ENCODE measurements around the gene SEMA5A.

The SEMA5A gene

DNA sequence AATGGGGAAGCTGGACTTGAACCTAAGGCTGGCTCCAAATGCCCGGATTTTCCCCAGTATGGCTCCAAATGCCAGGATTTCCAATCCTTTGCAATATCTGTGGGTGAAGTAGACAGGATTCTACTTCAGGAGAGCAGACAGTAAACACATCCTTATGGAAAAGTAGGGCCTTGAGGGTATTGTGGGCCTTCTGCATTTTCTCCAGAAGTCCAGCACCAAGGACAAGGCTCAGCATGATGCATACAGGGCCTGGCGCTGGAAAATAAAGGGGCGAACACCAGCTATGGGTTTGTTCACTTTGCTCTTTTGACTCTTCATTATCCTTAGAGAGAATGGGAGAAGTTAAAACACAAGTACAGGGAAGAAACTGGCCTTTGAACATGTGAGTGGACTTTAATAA is 347.5 kb downstream of the SEMA5A start:
- no peaks in the 10 kb centered on the region for H3K27me3 ChIP-seq (ENCODE audit: insufficient read depth, low read length, poor library complexity)
- peaks cover 1% of the 10 kb centered on the region for H3K36me3 ChIP-seq (ENCODE audit: control insufficient read depth, insufficient read depth, low read length)
- no peak overlapping the region for H3K4me2 ChIP-seq (ENCODE audit: low read length)
- no peak overlapping the region for H3K4me3 ChIP-seq (ENCODE audit: low read length)
- no CpG with 5 or more reads among the region's 3 CpGs for WGBS (ENCODE audit: extremely low coverage, insufficient coverage, low lambda C conversion rate)
- no peak overlapping the region for H2BK5ac ChIP-seq (ENCODE audit: low read length)
- no peak overlapping the region for H4K5ac ChIP-seq (ENCODE audit: low read length)
- peak; percentile 21 for DNase-seq
- H3K27ac ChIP-seq (ENCODE audit: low read depth, low read length), result no peak overlapping the region
- H3K4me1 ChIP-seq (ENCODE audit: control insufficient read depth, low read depth, low read length), result peaks cover 3% of the 10 kb centered on the region
- no peak overlapping the region for H3K9ac ChIP-seq (ENCODE audit: low read length)
- H2BK15ac ChIP-seq (replicated peaks; ENCODE audit: low read depth), result no peak overlapping the region
- no peak overlapping the region for H2AK5ac ChIP-seq (ENCODE audit: low read length)
- H3K79me2 ChIP-seq (ENCODE audit: control insufficient read depth, insufficient read depth, low read length), result no peaks in the 10 kb centered on the region
- H2BK120ac ChIP-seq (ENCODE audit: low read depth, low read length), result no peak overlapping the region
- H4K8ac ChIP-seq (ENCODE audit: low read depth, low read length), result no peak overlapping the region
- no peak overlapping the region for H3K18ac ChIP-seq (ENCODE audit: low read length)
- no peak overlapping the region for H3K23ac ChIP-seq (ENCODE audit: low read length)
- H3K79me1 ChIP-seq (ENCODE audit: low read length), result no peaks in the 10 kb centered on the region
- H3K56ac ChIP-seq (ENCODE audit: low read length), result no peak overlapping the region
- no peak overlapping the region for H3K4ac ChIP-seq (ENCODE audit: low read depth, low read length)

DNA sequence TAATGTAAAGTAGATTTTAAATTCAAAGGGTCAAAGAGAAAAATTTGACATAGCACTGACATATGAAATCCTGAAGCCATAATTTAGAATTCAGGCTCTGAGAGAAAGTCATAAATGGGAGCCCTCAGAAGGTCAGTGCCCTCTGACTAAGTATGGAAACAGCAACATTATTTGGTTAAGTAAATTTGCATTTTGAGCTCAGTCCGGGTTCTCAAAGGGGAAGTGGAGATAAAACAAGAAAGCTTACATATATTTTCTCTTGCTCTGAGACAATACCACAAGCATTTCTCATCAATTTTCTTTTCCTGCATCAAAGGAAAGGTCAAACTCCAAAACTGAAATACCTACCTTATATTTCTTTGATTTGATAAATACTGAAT is 348.0 kb downstream of the SEMA5A start:
- H3K23ac ChIP-seq (ENCODE audit: low read length), result no peak overlapping the region
- no peak overlapping the region for H3K9ac ChIP-seq (ENCODE audit: low read length)
- no peak for DNase-seq
- H3K4me2 ChIP-seq (ENCODE audit: low read length), result no peak overlapping the region
- no CpG with 5 or more reads among the region's 1 CpG for WGBS (ENCODE audit: extremely low coverage, insufficient coverage, low lambda C conversion rate)
- H2BK120ac ChIP-seq (ENCODE audit: low read depth, low read length), result no peak overlapping the region
- no peaks in the 10 kb centered on the region for H3K79me2 ChIP-seq (ENCODE audit: control insufficient read depth, insufficient read depth, low read length)
- no peak overlapping the region for H4K5ac ChIP-seq (ENCODE audit: low read length)
- H3K36me3 ChIP-seq (ENCODE audit: control insufficient read depth, insufficient read depth, low read length), result peaks cover 1% of the 10 kb centered on the region
- H3K56ac ChIP-seq (ENCODE audit: low read length), result no peak overlapping the region
- H3K4me1 ChIP-seq (ENCODE audit: control insufficient read depth, low read depth, low read length), result peaks cover 3% of the 10 kb centered on the region
- H2BK15ac ChIP-seq (replicated peaks; ENCODE audit: low read depth), result no peak overlapping the region
- H2AK5ac ChIP-seq (ENCODE audit: low read length), result no peak overlapping the region
- H4K8ac ChIP-seq (ENCODE audit: low read depth, low read length), result no peak overlapping the region
- H3K27me3 ChIP-seq (ENCODE audit: insufficient read depth, low read length, poor library complexity), result no peaks in the 10 kb centered on the region
- no peak overlapping the region for H3K27ac ChIP-seq (ENCODE audit: low read depth, low read length)
- no peak overlapping the region for H2BK5ac ChIP-seq (ENCODE audit: low read length)
- no peaks in the 10 kb centered on the region for H3K79me1 ChIP-seq (ENCODE audit: low read length)
- no peak overlapping the region for H3K4ac ChIP-seq (ENCODE audit: low read depth, low read length)
- H3K4me3 ChIP-seq (ENCODE audit: low read length), result no peak overlapping the region
- no peak overlapping the region for H3K18ac ChIP-seq (ENCODE audit: low read length)

DNA sequence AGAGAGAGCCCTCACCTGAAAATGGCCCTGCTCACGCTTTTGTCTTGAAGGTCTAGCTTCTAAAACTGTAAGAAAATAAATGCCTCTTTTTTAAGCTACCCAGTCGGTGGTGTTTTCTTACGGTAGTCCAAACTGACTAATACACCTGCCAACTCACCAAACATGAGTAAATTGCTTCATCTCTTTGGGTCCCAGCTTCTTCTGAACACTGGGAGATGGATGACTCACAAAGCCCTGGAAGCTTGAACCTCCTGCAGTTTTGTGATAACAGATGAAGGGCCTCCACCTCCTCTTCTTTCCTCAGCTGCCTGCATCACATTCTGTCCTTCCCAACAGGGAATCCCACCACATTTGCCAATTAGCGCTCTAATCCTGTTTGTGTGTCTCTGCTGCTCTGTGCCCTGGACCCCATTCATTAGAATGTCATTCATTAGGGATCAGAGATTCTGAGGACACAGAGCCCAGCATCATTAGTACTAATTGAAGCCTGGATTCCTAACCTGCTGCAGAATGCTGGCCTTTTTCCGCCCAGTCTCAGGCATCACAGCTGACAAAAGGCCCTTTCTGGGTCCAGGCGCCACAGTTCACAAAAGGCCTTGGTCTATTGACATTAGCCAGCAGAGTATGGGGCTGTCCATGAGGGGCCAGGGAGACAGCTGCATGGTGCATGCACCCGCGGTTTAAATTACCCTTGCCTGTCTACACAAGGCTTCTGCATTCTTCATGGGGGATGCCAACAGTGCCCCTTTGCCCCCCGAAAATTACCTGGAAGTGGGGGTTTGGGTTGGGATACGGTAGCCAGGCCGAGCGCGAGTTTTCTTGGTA is 349.3 kb downstream of the SEMA5A start:
- Histone ChIP-seq H3K27ac (ENCODE audit: low read depth, low read length) (peak overlapping the region; percentile 86), H3K56ac (ENCODE audit: low read length) (no peak overlapping the region), H3K23ac (ENCODE audit: low read length) (no peak overlapping the region), H4K8ac (ENCODE audit: low read depth, low read length) (no peak overlapping the region), H3K4me3 (ENCODE audit: low read length) (no peak overlapping the region), H3K79me2 (ENCODE audit: control insufficient read depth, insufficient read depth, low read length) (no peaks in the 10 kb centered on the region), H3K18ac (ENCODE audit: low read length) (no peak overlapping the region), H3K27me3 (ENCODE audit: insufficient read depth, low read length, poor library complexity) (no peaks in the 10 kb centered on the region), H4K5ac (ENCODE audit: low read length) (no peak overlapping the region), H2BK5ac (ENCODE audit: low read length) (no peak overlapping the region), H2BK15ac (replicated peaks; ENCODE audit: low read depth) (no peak overlapping the region), H3K36me3 (ENCODE audit: control insufficient read depth, insufficient read depth, low read length) (peaks cover 1% of the 10 kb centered on the region), H3K4ac (ENCODE audit: low read depth, low read length) (no peak overlapping the region), H3K4me1 (ENCODE audit: control insufficient read depth, low read depth, low read length) (peaks cover 3% of the 10 kb centered on the region), H2BK120ac (ENCODE audit: low read depth, low read length) (no peak overlapping the region), H2AK5ac (ENCODE audit: low read length) (no peak overlapping the region), H3K9ac (ENCODE audit: low read length) (no peak overlapping the region), H3K4me2 (ENCODE audit: low read length) (no peak overlapping the region), H3K79me1 (ENCODE audit: low read length) (no peaks in the 10 kb centered on the region)
- peak; percentile 75 for DNase-seq
- WGBS (ENCODE audit: extremely low coverage, insufficient coverage, low lambda C conversion rate), result no CpG with 5 or more reads among the region's 13 CpGs

DNA sequence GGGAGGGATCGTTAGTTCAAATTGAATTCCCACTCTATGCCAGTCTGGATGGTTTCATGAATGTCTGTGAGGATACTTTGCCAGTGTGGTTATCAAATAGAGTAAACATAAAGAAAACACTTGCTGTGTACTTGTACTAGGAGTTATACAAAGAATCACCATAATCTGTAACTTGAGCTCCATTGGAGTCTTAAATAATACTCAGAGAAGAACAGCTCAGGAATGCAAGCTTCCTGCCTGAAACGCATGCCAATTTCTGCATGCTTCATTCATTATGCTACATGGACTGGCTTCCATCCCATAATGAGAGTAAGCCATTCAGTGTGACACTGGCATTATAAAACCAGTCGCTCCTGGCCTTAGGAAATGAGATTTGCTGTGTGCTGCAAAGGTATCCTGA is 351.4 kb downstream of the SEMA5A start:
- Histone ChIP-seq H3K4me2 (ENCODE audit: low read length) (no peak overlapping the region), H3K79me2 (ENCODE audit: control insufficient read depth, insufficient read depth, low read length) (no peaks in the 10 kb centered on the region), H3K36me3 (ENCODE audit: control insufficient read depth, insufficient read depth, low read length) (peaks cover 1% of the 10 kb centered on the region), H3K23ac (ENCODE audit: low read length) (no peak overlapping the region), H2AK5ac (ENCODE audit: low read length) (no peak overlapping the region), H3K27ac (ENCODE audit: low read depth, low read length) (no peak overlapping the region), H4K8ac (ENCODE audit: low read depth, low read length) (no peak overlapping the region), H3K4me1 (ENCODE audit: control insufficient read depth, low read depth, low read length) (peaks cover 3% of the 10 kb centered on the region), H3K9ac (ENCODE audit: low read length) (no peak overlapping the region), H2BK5ac (ENCODE audit: low read length) (no peak overlapping the region), H3K79me1 (ENCODE audit: low read length) (no peaks in the 10 kb centered on the region), H3K27me3 (ENCODE audit: insufficient read depth, low read length, poor library complexity) (no peaks in the 10 kb centered on the region), H3K18ac (ENCODE audit: low read length) (no peak overlapping the region), H2BK120ac (ENCODE audit: low read depth, low read length) (no peak overlapping the region), H3K4me3 (ENCODE audit: low read length) (no peak overlapping the region), H3K56ac (ENCODE audit: low read length) (no peak overlapping the region), H2BK15ac (replicated peaks; ENCODE audit: low read depth) (no peak overlapping the region), H4K5ac (ENCODE audit: low read length) (no peak overlapping the region), H3K4ac (ENCODE audit: low read depth, low read length) (no peak overlapping the region)
- no peak for DNase-seq
- WGBS (ENCODE audit: extremely low coverage, insufficient coverage, low lambda C conversion rate), result no CpG with 5 or more reads among the region's 3 CpGs

DNA sequence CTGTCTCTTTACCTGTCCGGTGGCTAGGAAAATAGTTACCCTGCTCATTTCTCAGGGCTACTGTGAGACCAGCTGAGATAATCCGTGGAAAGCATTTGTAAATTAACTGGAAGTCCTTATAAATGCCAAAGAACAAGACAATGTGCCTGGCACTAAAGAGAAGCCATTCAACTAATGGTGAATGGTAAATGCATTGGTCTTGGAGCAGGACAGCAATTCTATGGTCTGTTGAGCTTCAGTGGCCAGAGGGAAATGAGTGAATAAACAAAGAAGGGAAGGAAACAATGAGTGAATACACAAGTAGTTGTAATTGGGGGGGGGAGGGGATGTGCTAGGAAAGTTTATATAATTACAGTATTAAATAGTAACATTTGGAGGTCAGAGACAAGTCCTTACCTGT is 353.6 kb downstream of the SEMA5A start:
- WGBS (ENCODE audit: extremely low coverage, insufficient coverage, low lambda C conversion rate), result no CpG with 5 or more reads among the region's 2 CpGs
- no peak for DNase-seq
- Histone ChIP-seq H3K9ac (ENCODE audit: low read length) (no peak overlapping the region), H3K79me1 (ENCODE audit: low read length) (no peaks in the 10 kb centered on the region), H3K27ac (ENCODE audit: low read depth, low read length) (no peak overlapping the region), H3K4me2 (ENCODE audit: low read length) (no peak overlapping the region), H2AK5ac (ENCODE audit: low read length) (no peak overlapping the region), H3K4ac (ENCODE audit: low read depth, low read length) (no peak overlapping the region), H3K23ac (ENCODE audit: low read length) (no peak overlapping the region), H3K4me3 (ENCODE audit: low read length) (no peak overlapping the region), H3K79me2 (ENCODE audit: control insufficient read depth, insufficient read depth, low read length) (no peaks in the 10 kb centered on the region), H4K8ac (ENCODE audit: low read depth, low read length) (no peak overlapping the region), H2BK15ac (replicated peaks; ENCODE audit: low read depth) (no peak overlapping the region), H3K18ac (ENCODE audit: low read length) (no peak overlapping the region), H4K5ac (ENCODE audit: low read length) (no peak overlapping the region), H3K27me3 (ENCODE audit: insufficient read depth, low read length, poor library complexity) (no peaks in the 10 kb centered on the region), H3K4me1 (ENCODE audit: control insufficient read depth, low read depth, low read length) (peaks cover 3% of the 10 kb centered on the region), H2BK5ac (ENCODE audit: low read length) (no peak overlapping the region), H2BK120ac (ENCODE audit: low read depth, low read length) (no peak overlapping the region), H3K56ac (ENCODE audit: low read length) (no peak overlapping the region), H3K36me3 (ENCODE audit: control insufficient read depth, insufficient read depth, low read length) (peaks cover 1% of the 10 kb centered on the region)

DNA sequence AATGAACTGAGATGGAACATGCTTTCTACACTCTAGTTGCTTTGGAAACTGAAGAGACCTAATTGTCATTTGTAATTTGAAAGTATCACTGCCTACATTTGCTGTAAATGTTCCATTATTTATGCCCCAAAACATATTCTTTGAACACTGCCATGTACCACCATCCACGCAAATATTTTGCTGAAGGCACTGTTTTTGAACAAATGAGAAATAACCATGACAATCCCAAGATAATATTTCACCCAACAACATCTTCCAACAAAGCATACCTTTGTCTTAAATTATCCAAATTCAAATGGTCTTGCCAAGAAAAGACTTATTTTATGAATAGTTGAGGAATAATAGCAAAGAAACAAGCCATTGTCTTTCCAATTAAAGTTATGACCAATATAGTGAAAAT is 356.2 kb downstream of the SEMA5A start:
- Histone ChIP-seq H4K8ac (ENCODE audit: low read depth, low read length) (no peak overlapping the region), H3K23ac (ENCODE audit: low read length) (no peak overlapping the region), H2AK5ac (ENCODE audit: low read length) (no peak overlapping the region), H2BK120ac (ENCODE audit: low read depth, low read length) (no peak overlapping the region), H3K4me1 (ENCODE audit: control insufficient read depth, low read depth, low read length) (no peaks in the 10 kb centered on the region), H3K79me1 (ENCODE audit: low read length) (no peaks in the 10 kb centered on the region), H3K27ac (ENCODE audit: low read depth, low read length) (no peak overlapping the region), H3K79me2 (ENCODE audit: control insufficient read depth, insufficient read depth, low read length) (no peaks in the 10 kb centered on the region), H3K56ac (ENCODE audit: low read length) (no peak overlapping the region), H4K5ac (ENCODE audit: low read length) (no peak overlapping the region), H3K18ac (ENCODE audit: low read length) (no peak overlapping the region), H2BK5ac (ENCODE audit: low read length) (no peak overlapping the region), H3K36me3 (ENCODE audit: control insufficient read depth, insufficient read depth, low read length) (peaks cover 1% of the 10 kb centered on the region), H3K4me3 (ENCODE audit: low read length) (no peak overlapping the region), H2BK15ac (replicated peaks; ENCODE audit: low read depth) (no peak overlapping the region), H3K9ac (ENCODE audit: low read length) (no peak overlapping the region), H3K4ac (ENCODE audit: low read depth, low read length) (no peak overlapping the region), H3K27me3 (ENCODE audit: insufficient read depth, low read length, poor library complexity) (no peaks in the 10 kb centered on the region), H3K4me2 (ENCODE audit: low read length) (no peak overlapping the region)
- no peak for DNase-seq
- WGBS (ENCODE audit: extremely low coverage, insufficient coverage, low lambda C conversion rate), result no CpG with 5 or more reads among the region's 1 CpG
